Measurements from ENCODE around the gene NCAPH2. TPM values are rescaled to one million over a fixed set of nuclear protein-coding genes. Genes with fewer than 3 reads are reported as not detected.

Gene NCAPH2
- total and polyA plus RNA-seq, 3 experiments from 2014 or later: 36.5 to 165 (median 155) TPM

- H3K4me1 Mint-ChIP-seq: peaks cover 5 to 7% (median 6%) of the 10 kb centered on the region in 3 donors
- Histone ChIP-seq H3K9me3 (ENCODE audit: low read length) (no peaks in the 10 kb centered on the region), H3K36me3 (ENCODE audit: insufficient read depth, low read length) (no peaks in the 10 kb centered on the region), H3K4me3 (ENCODE audit: low read length) (no peak overlapping the region), H3K27me3 (ENCODE audit: insufficient read depth, low read length, poor library complexity, severe bottlenecking) (no peaks in the 10 kb centered on the region), H3K4me1 (ENCODE audit: insufficient read depth, low read length) (peaks cover 8% of the 10 kb centered on the region), H3K27ac (ENCODE audit: low read depth, low read length) (no peak overlapping the region)
- ChIA-PET CTCF (interaction anchor here (1.1 to 1.3 kb wide), 2 partner anchors 9 to 16 kb away, joined by 3 to 4 read pairs; no protein-coding TSS in a partner anchor), POLR2A (no interaction called here)
- DNase-seq: no peak
- H3K27me3 Mint-ChIP-seq: peaks cover 6 to 11% of the 10 kb centered on the region in 2 donors
- H3K36me3 Mint-ChIP-seq: no peaks in the 10 kb centered on the region
- no peak overlapping the region for H3K27ac Mint-ChIP-seq
- H3K9me3 Mint-ChIP-seq: no peaks in the 10 kb centered on the region
- no peak overlapping the region for H3K4me3 Mint-ChIP-seq
These were observed 18.4 kb upstream of the NCAPH2 start for GRCh38 chr22:50489363-50490243.

- Histone ChIP-seq H3K27ac (ENCODE audit: low read depth, low read length) (no peak overlapping the region), H3K4me3 (ENCODE audit: low read length) (no peak overlapping the region), H3K36me3 (ENCODE audit: insufficient read depth, low read length) (no peaks in the 10 kb centered on the region), H3K4me1 (ENCODE audit: insufficient read depth, low read length) (peaks cover 8% of the 10 kb centered on the region), H3K27me3 (ENCODE audit: insufficient read depth, low read length, poor library complexity, severe bottlenecking) (no peaks in the 10 kb centered on the region), H3K9me3 (ENCODE audit: low read length) (no peaks in the 10 kb centered on the region)
- H3K4me3 Mint-ChIP-seq: no peak overlapping the region
- peaks cover 6 to 7% of the 10 kb centered on the region in 2 donors for H3K27me3 Mint-ChIP-seq
- no peaks in the 10 kb centered on the region for H3K9me3 Mint-ChIP-seq
- POLR2A ChIA-PET: no interaction called here
- H3K4me1 Mint-ChIP-seq: peaks cover 5 to 7% (median 6%) of the 10 kb centered on the region in 3 donors
- CTCF ChIA-PET: interaction anchor here (0.7 to 1.1 kb wide), 3 partner anchors 8 to 35 kb away, joined by 3 to 4 read pairs (median 3); partner anchors contain the start of genes NCAPH2 and SCO2
- H3K36me3 Mint-ChIP-seq: no peaks in the 10 kb centered on the region
- no peak overlapping the region for H3K27ac Mint-ChIP-seq
- no peak for DNase-seq
These were observed 17.3 kb upstream of the NCAPH2 start for GRCh38 chr22:50490531-50491308.

- Histone ChIP-seq H3K4me3 (ENCODE audit: low read length) (no peak overlapping the region), H3K36me3 (ENCODE audit: insufficient read depth, low read length) (no peaks in the 10 kb centered on the region), H3K4me1 (ENCODE audit: insufficient read depth, low read length) (peaks cover 9% of the 10 kb centered on the region), H3K27me3 (ENCODE audit: insufficient read depth, low read length, poor library complexity, severe bottlenecking) (no peaks in the 10 kb centered on the region), H3K9me3 (ENCODE audit: low read length) (no peaks in the 10 kb centered on the region), H3K27ac (ENCODE audit: low read depth, low read length) (no peak overlapping the region)
- no peak for DNase-seq
- Mint-ChIP-seq H3K36me3 (peaks cover 0 to 2% (median 0%) of the 10 kb centered on the region in 3 donors), H3K4me3 (no peak overlapping the region), H3K9me3 (no peaks in the 10 kb centered on the region), H3K27ac (no peak overlapping the region), H3K4me1 (peaks cover 0 to 4% (median 3%) of the 10 kb centered on the region in 3 donors), H3K27me3 (no peaks in the 10 kb centered on the region)
- ChIA-PET CTCF (interaction anchor here (0.6 to 3.7 kb wide), 19 partner anchors 12 to 255 kb away, joined by 3 to 19 read pairs (median 8); partner anchors contain the start of genes MIOX, SCO2 and SYCE3), POLR2A (interaction anchor here (1.8 kb wide), 1 partner anchor 86 kb away, joined by 4 read pairs; the partner anchor contains the start of gene CHKB)
These were observed 10.9 kb upstream of the NCAPH2 start for GRCh38 chr22:50497093-50497492.

GRCh38 chr22:50498322-50498890 lies 9.6 kb upstream of the NCAPH2 start:
- H3K4me1 ChIP-seq (ENCODE audit: insufficient read depth, low read length): peaks cover 9% of the 10 kb centered on the region
- Mint-ChIP-seq H3K9me3 (no peaks in the 10 kb centered on the region), H3K27ac (peak overlapping the region in 1 of 8 donors; percentile 56), H3K4me3 (no peak overlapping the region), H3K27me3 (no peaks in the 10 kb centered on the region), H3K4me1 (peaks cover 0 to 4% (median 3%) of the 10 kb centered on the region in 3 donors), H3K36me3 (peaks cover 0 to 7% (median 0%) of the 10 kb centered on the region in 3 donors)
- H3K27me3 ChIP-seq (ENCODE audit: insufficient read depth, low read length, poor library complexity, severe bottlenecking): no peaks in the 10 kb centered on the region
- peak; percentile 35 to 81 (median 64) for DNase-seq
- CTCF ChIA-PET: interaction anchor here (0.8 to 3.7 kb wide), 35 partner anchors 8 to 256 kb away, joined by 3 to 19 read pairs (median 4); partner anchors contain the start of genes HDAC10, LMF2, MIOX and NCAPH2
- no peaks in the 10 kb centered on the region for H3K9me3 ChIP-seq (ENCODE audit: low read length)
- POLR2A ChIA-PET: interaction anchor here (1.0 to 1.8 kb wide), 4 partner anchors 9 to 84 kb away, joined by 4 to 8 read pairs (median 6); partner anchors contain the start of genes CHKB, LMF2 and SCO2
- H3K4me3 ChIP-seq (ENCODE audit: low read length): no peak overlapping the region
- no peaks in the 10 kb centered on the region for H3K36me3 ChIP-seq (ENCODE audit: insufficient read depth, low read length)
- H3K27ac ChIP-seq (ENCODE audit: low read depth, low read length): no peak overlapping the region

GRCh38 chr22:50500452-50500851 lies 7.6 kb upstream of the NCAPH2 start:
- peak overlapping the region in 3 of 8 donors; percentile 26 to 89 (median 39) for H3K27ac Mint-ChIP-seq
- ChIA-PET CTCF (interaction anchor here (1.5 to 1.7 kb wide), 2 partner anchors 25 to 224 kb away, joined by 3 to 9 read pairs; partner anchors contain the start of gene SCO2), POLR2A (no interaction called here)
- H3K4me3 Mint-ChIP-seq: no peak overlapping the region
- no peaks in the 10 kb centered on the region for H3K27me3 Mint-ChIP-seq
- Histone ChIP-seq H3K27ac (ENCODE audit: low read depth, low read length) (no peak overlapping the region), H3K4me3 (ENCODE audit: low read length) (no peak overlapping the region), H3K4me1 (ENCODE audit: insufficient read depth, low read length) (peaks cover 9% of the 10 kb centered on the region), H3K9me3 (ENCODE audit: low read length) (no peaks in the 10 kb centered on the region), H3K27me3 (ENCODE audit: insufficient read depth, low read length, poor library complexity, severe bottlenecking) (no peaks in the 10 kb centered on the region), H3K36me3 (ENCODE audit: insufficient read depth, low read length) (peaks cover 9% of the 10 kb centered on the region)
- DNase-seq: no peak
- H3K36me3 Mint-ChIP-seq: peaks cover 0 to 13% (median 0%) of the 10 kb centered on the region in 3 donors
- no peaks in the 10 kb centered on the region for H3K9me3 Mint-ChIP-seq
- peaks cover 0 to 4% (median 3%) of the 10 kb centered on the region in 3 donors for H3K4me1 Mint-ChIP-seq

- Mint-ChIP-seq H3K27ac (peak overlapping the region in 1 of 8 donors; percentile 75), H3K4me3 (peak overlapping the region in 2 of 7 donors; percentile 24 to 34), H3K27me3 (no peaks in the 10 kb centered on the region), H3K36me3 (peaks cover 0 to 19% (median 0%) of the 10 kb centered on the region in 3 donors), H3K4me1 (peaks cover 0 to 12% (median 4%) of the 10 kb centered on the region in 3 donors), H3K9me3 (no peaks in the 10 kb centered on the region)
- DNase-seq: no peak
- Histone ChIP-seq H3K36me3 (ENCODE audit: insufficient read depth, low read length) (peaks cover 11% of the 10 kb centered on the region), H3K4me1 (ENCODE audit: insufficient read depth, low read length) (peaks cover 20% of the 10 kb centered on the region), H3K9me3 (ENCODE audit: low read length) (no peaks in the 10 kb centered on the region), H3K4me3 (ENCODE audit: low read length) (no peak overlapping the region), H3K27me3 (ENCODE audit: insufficient read depth, low read length, poor library complexity, severe bottlenecking) (no peaks in the 10 kb centered on the region), H3K27ac (ENCODE audit: low read depth, low read length) (no peak overlapping the region)
- ChIA-PET POLR2A (no interaction called here), CTCF (interaction anchor here (1.0 to 1.6 kb wide), 4 partner anchors 23 to 251 kb away, joined by 3 to 5 read pairs (median 3); partner anchors contain the start of genes HDAC10 and SCO2)
These were observed 5.9 kb upstream of the NCAPH2 start for GRCh38 chr22:50502096-50502495.

- Mint-ChIP-seq H3K36me3 (peaks cover 0 to 23% (median 0%) of the 10 kb centered on the region in 3 donors), H3K27me3 (no peaks in the 10 kb centered on the region), H3K4me1 (peaks cover 0 to 16% (median 7%) of the 10 kb centered on the region in 3 donors), H3K9me3 (no peaks in the 10 kb centered on the region), H3K4me3 (no peak overlapping the region), H3K27ac (peak overlapping the region in 1 of 8 donors; percentile 75)
- H3K4me3 ChIP-seq (ENCODE audit: low read length): no peak overlapping the region
- peaks cover 11% of the 10 kb centered on the region for H3K36me3 ChIP-seq (ENCODE audit: insufficient read depth, low read length)
- ChIA-PET POLR2A (no interaction called here), CTCF (interaction anchor here (0.9 to 1.6 kb wide), 5 partner anchors 23 to 251 kb away, joined by 3 to 5 read pairs (median 3); partner anchors contain the start of genes HDAC10 and SCO2)
- H3K27me3 ChIP-seq (ENCODE audit: insufficient read depth, low read length, poor library complexity, severe bottlenecking): no peaks in the 10 kb centered on the region
- no peaks in the 10 kb centered on the region for H3K9me3 ChIP-seq (ENCODE audit: low read length)
- DNase-seq: no peak
- H3K4me1 ChIP-seq (ENCODE audit: insufficient read depth, low read length): peaks cover 20% of the 10 kb centered on the region
- H3K27ac ChIP-seq (ENCODE audit: low read depth, low read length): no peak overlapping the region
These were observed 5.2 kb upstream of the NCAPH2 start for GRCh38 chr22:50502628-50503474.
